Transverse colon (tissue), 3 donors: ENCODE measurements around the gene ZNF552.
"Not testable (repeated sequence)": the region's sequence is repeated elsewhere in the genome, so short reads cannot be mapped to it uniquely, and the experiment has no call there.

Experiments used
- CTCF ChIP-seq, 5 experiments: fragments of 200-600 bp in 3 of 5; fragments of 450-650 bp in 2 of 5; sonication (generic) in 3 of 5; IDR thresholded peaks; 1 replicate in 2 of 5; 2 replicates in 3 of 5; pipeline ENCODE4 v1.5.1; 2016 to 2017; ENCODE audit warnings: antibody characterized with exemption in 5 of 5, inconsistent platforms in 3 of 5, mild to moderate bottlenecking in 2 of 5, moderate library complexity in 1 of 5
- POLR2A ChIP-seq: fragments of 450-650 bp; IDR thresholded peaks from one replicate; pipeline ENCODE4 v1.6.1; 2016; ENCODE audit warnings: antibody characterized with exemption, mild to moderate bottlenecking, moderate library complexity

GRCh38 chr19:57854117-57854516 lies 39.4 kb upstream of the ZNF552 start:
- not testable (repeated sequence) for TF ChIP-seq CTCF (IDR thresholded peaks at IDR 0.05); POLR2A
